ENCODE results near the gene OR4F15. TPM values are rescaled to one million over a fixed set of nuclear protein-coding genes. Genes with fewer than 3 reads are reported as not detected.

Gene OR4F15
- total and polyA plus RNA-seq, 2 of the 4 experiments (the other 2 are of a cell fraction) = 0.36 TPM; not detected in 1

DNA sequence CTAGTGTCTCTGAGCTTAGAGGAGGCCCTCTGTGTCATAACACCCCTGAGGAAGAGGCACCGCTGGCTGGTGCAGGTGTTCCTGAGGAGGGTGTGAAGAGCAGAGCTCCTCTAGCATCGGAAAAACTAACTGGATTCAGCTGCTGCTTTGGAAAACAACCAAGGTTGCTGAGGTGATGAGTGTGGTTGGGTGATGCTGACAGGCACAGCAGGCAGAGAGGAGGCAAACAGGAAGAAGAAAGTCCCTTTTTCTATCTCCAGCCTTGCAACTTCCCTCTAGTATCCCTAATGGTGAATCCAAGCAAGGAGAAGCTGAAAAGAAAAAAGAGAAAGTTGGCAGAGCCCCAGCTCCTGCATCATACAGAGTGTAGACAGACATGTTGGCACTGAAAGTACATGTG, 3.8 kb upstream of the OR4F15 start:
- TF ChIP-seq CHD1 (IDR thresholded peaks at IDR 0.05; ENCODE audit: low read depth, low read length) = no peak
- TF ChIP-seq CEBPB (IDR thresholded peaks at IDR 0.05; ENCODE audit: low read depth, low read length) = no peak
- no peak for TF ChIP-seq RAD21 (IDR thresholded peaks at IDR 0.05; ENCODE audit: low read length)
- TF ChIP-seq NFE2L2 (IDR thresholded peaks at IDR 0.05; ENCODE audit: low read depth, low read length) = no peak
- TF ChIP-seq, protein P1, sequence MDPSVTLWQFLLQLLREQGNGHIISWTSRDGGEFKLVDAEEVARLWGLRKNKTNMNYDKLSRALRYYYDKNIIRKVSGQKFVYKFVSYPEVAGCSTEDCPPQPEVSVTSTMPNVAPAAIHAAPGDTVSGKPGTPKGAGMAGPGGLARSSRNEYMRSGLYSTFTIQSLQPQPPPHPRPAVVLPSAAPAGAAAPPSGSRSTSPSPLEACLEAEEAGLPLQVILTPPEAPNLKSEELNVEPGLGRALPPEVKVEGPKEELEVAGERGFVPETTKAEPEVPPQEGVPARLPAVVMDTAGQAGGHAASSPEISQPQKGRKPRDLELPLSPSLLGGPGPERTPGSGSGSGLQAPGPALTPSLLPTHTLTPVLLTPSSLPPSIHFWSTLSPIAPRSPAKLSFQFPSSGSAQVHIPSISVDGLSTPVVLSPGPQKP (IDR thresholded peaks at IDR 0.05; ENCODE audit: borderline replicate concordance, low read depth, low read length) = no peak
- TF ChIP-seq, protein P2, sequence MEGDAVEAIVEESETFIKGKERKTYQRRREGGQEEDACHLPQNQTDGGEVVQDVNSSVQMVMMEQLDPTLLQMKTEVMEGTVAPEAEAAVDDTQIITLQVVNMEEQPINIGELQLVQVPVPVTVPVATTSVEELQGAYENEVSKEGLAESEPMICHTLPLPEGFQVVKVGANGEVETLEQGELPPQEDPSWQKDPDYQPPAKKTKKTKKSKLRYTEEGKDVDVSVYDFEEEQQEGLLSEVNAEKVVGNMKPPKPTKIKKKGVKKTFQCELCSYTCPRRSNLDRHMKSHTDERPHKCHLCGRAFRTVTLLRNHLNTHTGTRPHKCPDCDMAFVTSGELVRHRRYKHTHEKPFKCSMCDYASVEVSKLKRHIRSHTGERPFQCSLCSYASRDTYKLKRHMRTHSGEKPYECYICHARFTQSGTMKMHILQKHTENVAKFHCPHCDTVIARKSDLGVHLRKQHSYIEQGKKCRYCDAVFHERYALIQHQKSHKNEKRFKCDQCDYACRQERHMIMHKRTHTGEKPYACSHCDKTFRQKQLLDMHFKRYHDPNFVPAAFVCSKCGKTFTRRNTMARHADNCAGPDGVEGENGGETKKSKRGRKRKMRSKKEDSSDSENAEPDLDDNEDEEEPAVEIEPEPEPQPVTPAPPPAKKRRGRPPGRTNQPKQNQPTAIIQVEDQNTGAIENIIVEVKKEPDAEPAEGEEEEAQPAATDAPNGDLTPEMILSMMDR (conservative IDR thresholded peaks at IDR 0.05; ENCODE audit: low read depth, low read length) = no peak
- TF ChIP-seq, protein P3, sequence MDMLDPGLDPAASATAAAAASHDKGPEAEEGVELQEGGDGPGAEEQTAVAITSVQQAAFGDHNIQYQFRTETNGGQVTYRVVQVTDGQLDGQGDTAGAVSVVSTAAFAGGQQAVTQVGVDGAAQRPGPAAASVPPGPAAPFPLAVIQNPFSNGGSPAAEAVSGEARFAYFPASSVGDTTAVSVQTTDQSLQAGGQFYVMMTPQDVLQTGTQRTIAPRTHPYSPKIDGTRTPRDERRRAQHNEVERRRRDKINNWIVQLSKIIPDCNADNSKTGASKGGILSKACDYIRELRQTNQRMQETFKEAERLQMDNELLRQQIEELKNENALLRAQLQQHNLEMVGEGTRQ (IDR thresholded peaks at IDR 0.05; ENCODE audit: low read depth, low read length) = no peak
- no peak for TF ChIP-seq POLR2A (IDR thresholded peaks at IDR 0.05; ENCODE audit: low read depth, low read length)
- no peak for TF ChIP-seq FOS (IDR thresholded peaks at IDR 0.05; ENCODE audit: low read depth, low read length)
- no peak for TF ChIP-seq MXI1 (IDR thresholded peaks at IDR 0.05; ENCODE audit: borderline replicate concordance, low read depth, low read length)
- TF ChIP-seq MAFK (IDR thresholded peaks at IDR 0.05; ENCODE audit: low read depth, low read length) = no peak
- TF ChIP-seq SMC3 (IDR thresholded peaks at IDR 0.05; ENCODE audit: low read depth, low read length) = no peak
- TF ChIP-seq RFX5 (IDR thresholded peaks at IDR 0.05; ENCODE audit: low read depth, low read length) = no peak
- TF ChIP-seq BHLHE40 (IDR thresholded peaks at IDR 0.05; ENCODE audit: low read depth, low read length) = no peak
- TF ChIP-seq RCOR1 (IDR thresholded peaks at IDR 0.05; ENCODE audit: insufficient replicate concordance, low read length) = no peak
- no peak for TF ChIP-seq MAZ (IDR thresholded peaks at IDR 0.05; ENCODE audit: borderline replicate concordance, low read depth, low read length)
- ChIA-PET CTCF (interaction anchor here (0.6 kb wide), 2 partner anchors 519 to 720 kb away, joined by 3 read pairs; no protein-coding TSS in a partner anchor), POLR2A (ENCODE audit: unreplicated experiment) (no interaction called here)
- Histone ChIP-seq H3K4me1 (ENCODE audit: control insufficient read depth, insufficient read depth, low read length) (peaks cover 8% of the 10 kb centered on the region), H3K79me1 (ENCODE audit: low read depth in 1 of 2, low read length in 2 of 2) (no peaks in the 10 kb centered on the region), H4K8ac (ENCODE audit: low read depth in 2 of 2, low read length in 2 of 2) (peak overlapping the region; percentile 33 to 70; a peak in 3 of 4 replicates), H4K5ac (ENCODE audit: low read depth, low read length) (peak overlapping the region; percentile 39), H3K18ac (ENCODE audit: low read depth, low read length) (peak overlapping the region; percentile 59), H3K56ac (ENCODE audit: extremely low read depth, insufficient read depth, low read length) (peak overlapping the region; percentile 61), H4K91ac (ENCODE audit: insufficient read depth, low read depth, low read length) (peak overlapping the region; percentile 79), H2AK9ac (replicated peaks; ENCODE audit: low read depth, low read length, poor library complexity) (peak overlapping the region; percentile 63), H2BK20ac (ENCODE audit: low read depth, low read length) (peak overlapping the region; percentile 96), H3K14ac (replicated peaks; ENCODE audit: low read depth, low read length) (peak overlapping the region; percentile 30), H2AFZ (replicated peaks; ENCODE audit: low read length, poor library complexity) (peak overlapping the region; percentile 77), H3K4me3 (ENCODE audit: insufficient read depth, low read depth, low read length) (no peak overlapping the region), H4K20me1 (ENCODE audit: insufficient read depth, low read length) (no peaks in the 10 kb centered on the region), H3K36me3 (ENCODE audit: control insufficient read depth, insufficient read depth, low read length) (no peaks in the 10 kb centered on the region), H2BK5ac (ENCODE audit: low read depth, low read length, poor library complexity, severe bottlenecking) (peak overlapping the region; percentile 94), H3K4me2 (ENCODE audit: low read depth, low read length) (peak overlapping the region; percentile 42), H3K23ac (ENCODE audit: low read depth, low read length) (peak overlapping the region; percentile 21; the same call in 1 of the 2 replicates), H3K9me3 (ENCODE audit: control insufficient read depth, insufficient read depth, low read length) (no peaks in the 10 kb centered on the region), H2AK5ac (ENCODE audit: low read depth, low read length) (peak overlapping the region; percentile 74), H3K9me1 (ENCODE audit: insufficient read depth, low read length) (0 out of 2 replicates have a peak, but pooled peaks cover 3% of the 10 kb centered on the region), H3K27me3 (ENCODE audit: control insufficient read depth, insufficient read depth, low read length) (no peaks in the 10 kb centered on the region), H3K27ac (ENCODE audit: insufficient read depth, low read length) (peak overlapping the region; percentile 99), H3K4ac (ENCODE audit: low read depth, low read length) (peak overlapping the region; percentile 70), H3K9ac (ENCODE audit: low read depth, low read length) (peak overlapping the region; percentile 58; the same call in 1 of the 2 replicates), H2BK15ac (ENCODE audit: low read depth, low read length) (peak overlapping the region; percentile 89; the same call in 2 of the 3 replicates), H2BK120ac (ENCODE audit: low read depth, low read length) (peak overlapping the region; percentile 89)
- no CpG with 5 or more reads among the region's 2 CpGs for WGBS, 2 experiments (ENCODE audit: extremely low coverage in 2 of 2, insufficient read length in 1 of 2)
- DNase-seq = peak; percentile 78
- BruUV-seq (replicated peaks) = no TSS peak
- in situ Hi-C loops (cut with MboI; ENCODE audit: low sequenced_read_pairs) (no loop called here), intact Hi-C loops (cut with micrococcal nuclease) (no loop called here), dilution Hi-C loops (cut with HindIII; ENCODE audit: low sequenced_read_pairs, unreplicated experiment) (no loop called here)
- ATAC-seq (ENCODE audit: low read depth) = peak; percentile 49

All from IMR-90 (cell line).